H1 (cell line): Measurements from ENCODE around the gene ARR3. TPM values are rescaled to one million over a fixed set of nuclear protein-coding genes. Genes with fewer than 3 reads are reported as not detected.

Source experiments
- CEBPB ChIP-seq: IDR thresholded peaks from 2 replicates; pipeline ENCODE4 v1.6.1; 2012; ENCODE audit warnings: low read depth, low read length
- CHD1 ChIP-seq: IDR thresholded peaks from 2 replicates; pipeline ENCODE4 v1.6.1; 2012; ENCODE audit warnings: low read depth, low read length, improper control_type of control experiment
- KDM4A ChIP-seq: IDR thresholded peaks from one replicate; pipeline ENCODE4 v1.7.1; 2012; ENCODE audit warnings: low read depth, mild to moderate bottlenecking, moderate library complexity, low read length, inconsistent platforms; ENCODE audit not compliant: severe bottlenecking
- PHF8 ChIP-seq: fragments of 200-600 bp; sonication (generic); conservative IDR thresholded peaks from 2 replicates; pipeline ENCODE4 v1.7.1; 2012; ENCODE audit warnings: low read depth, mild to moderate bottlenecking, inconsistent platforms, low read length, moderate library complexity
- YY1 ChIP-seq: IDR thresholded peaks from 2 replicates; pipeline ENCODE4 v1.6.1; 2011; ENCODE audit warnings: low read depth, mild to moderate bottlenecking, low read length
- polyA plus RNA-seq, 7 experiments: library from polyadenylated mRNA; depleted of rRNA in 3 of 7; stranded (reverse) in 5 of 7; unstranded in 2 of 7; fragments of >200 nt in 5 of 7; fragments of 200-250 nt in 2 of 7; gene quantifications; 1 replicate in 5 of 7; 2 replicates in 1 of 7; 4 replicates in 1 of 7; pipeline versions ENCODE4 v1.2.1 to v1.2.3, GENCODE V29; 2011 to 2013; ENCODE audit warnings: missing spikeins in 2 of 7, mixed read lengths in 2 of 7
- total RNA-seq: library from RNA; stranded (reverse); fragmentation: NEBNext Ultra II Directional; extraction: Animal tissue kit (Norgen Biotek cat#: 25700); gene quantifications from 2 replicates; pipeline ENCODE4 v1.2.1, GENCODE V29; 2021
- TF ChIP-seq, protein P1 (sequence below), 3 experiments: IDR thresholded peaks; 1 replicate in 2 of 3; 2 replicates in 1 of 3; pipeline versions ENCODE4 v1.5.1 to v1.6.1; 2011; ENCODE audit warnings: low read length in 3 of 3, mild to moderate bottlenecking in 3 of 3, inconsistent platforms in 2 of 3, low read depth in 1 of 3, moderate library complexity in 1 of 3; ENCODE audit not compliant: insufficient read depth in 1 of 3; ENCODE audit errors: control extremely low read depth in 1 of 3

Gene ARR3
- total and polyA plus RNA-seq, 2 of the 8 experiments (the other 6 are each of a cell fraction or from before 2014, with no cell fraction given): not detected

GRCh38 chrX:70240751-70241150 lies 27.4 kb upstream of the ARR3 start (continued):
- TF ChIP-seq, protein P1, sequence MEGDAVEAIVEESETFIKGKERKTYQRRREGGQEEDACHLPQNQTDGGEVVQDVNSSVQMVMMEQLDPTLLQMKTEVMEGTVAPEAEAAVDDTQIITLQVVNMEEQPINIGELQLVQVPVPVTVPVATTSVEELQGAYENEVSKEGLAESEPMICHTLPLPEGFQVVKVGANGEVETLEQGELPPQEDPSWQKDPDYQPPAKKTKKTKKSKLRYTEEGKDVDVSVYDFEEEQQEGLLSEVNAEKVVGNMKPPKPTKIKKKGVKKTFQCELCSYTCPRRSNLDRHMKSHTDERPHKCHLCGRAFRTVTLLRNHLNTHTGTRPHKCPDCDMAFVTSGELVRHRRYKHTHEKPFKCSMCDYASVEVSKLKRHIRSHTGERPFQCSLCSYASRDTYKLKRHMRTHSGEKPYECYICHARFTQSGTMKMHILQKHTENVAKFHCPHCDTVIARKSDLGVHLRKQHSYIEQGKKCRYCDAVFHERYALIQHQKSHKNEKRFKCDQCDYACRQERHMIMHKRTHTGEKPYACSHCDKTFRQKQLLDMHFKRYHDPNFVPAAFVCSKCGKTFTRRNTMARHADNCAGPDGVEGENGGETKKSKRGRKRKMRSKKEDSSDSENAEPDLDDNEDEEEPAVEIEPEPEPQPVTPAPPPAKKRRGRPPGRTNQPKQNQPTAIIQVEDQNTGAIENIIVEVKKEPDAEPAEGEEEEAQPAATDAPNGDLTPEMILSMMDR (IDR thresholded peaks at IDR 0.05; ENCODE audit: control extremely low read depth in 1 of 3, insufficient read depth in 1 of 3, low read depth in 1 of 3, low read length in 3 of 3): no peak
- TF ChIP-seq CEBPB: no peak
- TF ChIP-seq PHF8: no peak
- no peak for TF ChIP-seq CHD1
- no peak for TF ChIP-seq KDM4A
- TF ChIP-seq YY1: no peak
